SJCRH30 (cell line): ENCODE data around the gene HOXB8. TPM values are rescaled to one million over a fixed set of nuclear protein-coding genes. Genes with fewer than 3 reads are reported as not detected.

Source experiments
- DNase-seq, 2 experiments: peaks; one replicate each; pipeline ENCODE4 v3.0.0-alpha.2; 2015 to 2020
- H3K27ac ChIP-seq: fragments of 250-450 bp; sonication (Bioruptor Pico); 2 replicates; pipeline ENCODE4 v1.5.1; 2020; ENCODE audit warnings: mild to moderate bottlenecking, moderate library complexity
- H3K27me3 ChIP-seq: fragments of 250-450 bp; sonication (Bioruptor Pico); 2 replicates; pipeline ENCODE4 v1.5.1; 2020; ENCODE audit warnings: mild to moderate bottlenecking, moderate library complexity
- H3K36me3 ChIP-seq: fragments of 250-450 bp; sonication (Bioruptor Pico); 2 replicates; pipeline ENCODE4 v1.5.1; 2020; ENCODE audit warnings: mild to moderate bottlenecking, moderate library complexity
- H3K4me1 ChIP-seq: fragments of 250-450 bp; sonication (Bioruptor Pico); 2 replicates; pipeline ENCODE4 v1.5.1; 2020; ENCODE audit warnings: mild to moderate bottlenecking, moderate library complexity
- H3K4me3 ChIP-seq: fragments of 250-450 bp; sonication (Bioruptor Pico); 2 replicates; pipeline ENCODE4 v1.5.1; 2020; ENCODE audit warnings: mild to moderate bottlenecking, moderate library complexity
- H3K9me3 ChIP-seq: fragments of 250-450 bp; sonication (Bioruptor Pico); replicated peaks from 2 replicates; pipeline ENCODE4 v1.5.1; 2020; ENCODE audit warnings: mild to moderate bottlenecking, moderate library complexity
- total RNA-seq: library from RNA; depleted of rRNA; stranded (reverse); fragments of >200 nt; shearing (Covaris generic); gene quantifications from 2 replicates; pipeline ENCODE4 v1.2.3, GENCODE V29; 2014

Gene HOXB8
- total RNA-seq, 1 experiment from 2014 or later, result 0.38 TPM

DNA sequence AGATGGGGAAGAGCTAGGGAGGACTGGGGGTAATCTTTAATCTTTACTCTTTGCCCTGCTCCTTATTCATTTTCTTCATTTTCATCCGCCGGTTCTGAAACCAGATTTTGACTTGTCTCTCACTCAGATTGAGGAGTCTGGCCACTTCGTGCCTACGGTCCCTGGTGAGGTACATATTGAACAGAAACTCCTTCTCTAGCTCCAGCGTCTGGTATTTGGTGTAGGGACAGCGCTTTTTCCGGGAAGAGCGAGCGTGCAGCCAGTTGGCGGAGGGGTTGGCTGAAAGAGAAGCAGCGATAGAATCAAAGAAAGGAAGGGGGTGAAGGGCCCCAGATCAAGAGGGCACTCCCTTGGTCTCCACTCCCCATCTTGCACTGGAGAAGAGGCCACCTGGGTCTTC lies 7.8 kb upstream of the HOXB8 start:
- no peaks in the 10 kb centered on the region; the same call in 1 of the 2 replicates for H3K4me1 ChIP-seq
- peaks cover 20% of the 10 kb centered on the region for H3K27me3 ChIP-seq
- H3K27ac ChIP-seq, result no peak overlapping the region
- H3K4me3 ChIP-seq, result no peak overlapping the region
- DNase-seq, result no peak
- H3K9me3 ChIP-seq, result no peaks in the 10 kb centered on the region
- no peaks in the 10 kb centered on the region for H3K36me3 ChIP-seq

DNA sequence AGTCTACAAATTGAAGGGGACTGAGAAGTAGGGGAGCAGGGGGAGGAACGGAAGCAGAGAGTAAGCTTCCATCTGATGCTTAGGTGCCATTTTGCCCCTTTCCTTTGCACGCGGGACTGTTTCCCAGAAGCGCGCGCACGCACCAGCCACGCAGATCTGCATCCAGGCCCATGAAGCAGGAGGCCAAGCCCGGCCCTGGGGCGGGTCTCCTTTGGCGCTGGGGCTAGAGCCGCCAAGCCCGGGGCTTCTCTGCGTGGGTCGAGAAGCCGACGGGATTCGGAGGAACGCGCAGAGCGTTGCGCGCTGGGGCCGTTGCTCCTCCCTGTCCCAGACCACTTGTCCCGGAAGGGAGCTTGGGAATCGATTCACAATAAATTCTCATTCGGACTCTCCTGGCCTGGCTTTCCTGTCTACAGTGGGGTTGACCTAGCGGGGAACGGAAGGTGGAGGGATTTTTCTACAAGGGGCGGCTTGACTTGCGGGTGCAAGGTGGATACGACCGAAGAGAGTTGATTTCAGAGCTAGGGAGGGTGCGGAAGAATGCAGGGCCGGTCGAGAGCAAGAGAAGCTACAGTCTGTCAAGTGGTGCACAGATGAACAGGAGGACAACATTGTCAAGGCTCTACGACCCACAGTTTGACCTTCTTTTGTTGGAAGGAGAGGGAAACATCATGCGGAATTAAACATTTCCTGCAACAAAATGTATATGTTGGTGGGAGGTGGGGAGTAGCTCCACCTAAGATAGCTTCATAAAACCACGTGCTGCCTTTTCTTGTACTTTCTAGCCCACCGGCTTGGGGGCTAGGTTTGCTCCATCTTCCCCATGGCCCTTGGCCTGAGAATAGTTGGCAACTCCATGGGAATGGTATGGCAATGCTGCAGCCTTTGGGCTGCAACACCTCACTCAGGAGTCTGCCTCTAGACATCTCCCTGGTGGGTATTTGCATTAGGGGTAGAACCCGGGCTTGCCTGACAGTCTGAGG lies 6.6 kb upstream of the HOXB8 start:
- H3K27me3 ChIP-seq, result peaks cover 23% of the 10 kb centered on the region
- no peaks in the 10 kb centered on the region for H3K36me3 ChIP-seq
- DNase-seq, result no peak
- no peaks in the 10 kb centered on the region for H3K4me1 ChIP-seq
- no peaks in the 10 kb centered on the region for H3K9me3 ChIP-seq
- no peak overlapping the region for H3K4me3 ChIP-seq
- H3K27ac ChIP-seq, result no peak overlapping the region

DNA sequence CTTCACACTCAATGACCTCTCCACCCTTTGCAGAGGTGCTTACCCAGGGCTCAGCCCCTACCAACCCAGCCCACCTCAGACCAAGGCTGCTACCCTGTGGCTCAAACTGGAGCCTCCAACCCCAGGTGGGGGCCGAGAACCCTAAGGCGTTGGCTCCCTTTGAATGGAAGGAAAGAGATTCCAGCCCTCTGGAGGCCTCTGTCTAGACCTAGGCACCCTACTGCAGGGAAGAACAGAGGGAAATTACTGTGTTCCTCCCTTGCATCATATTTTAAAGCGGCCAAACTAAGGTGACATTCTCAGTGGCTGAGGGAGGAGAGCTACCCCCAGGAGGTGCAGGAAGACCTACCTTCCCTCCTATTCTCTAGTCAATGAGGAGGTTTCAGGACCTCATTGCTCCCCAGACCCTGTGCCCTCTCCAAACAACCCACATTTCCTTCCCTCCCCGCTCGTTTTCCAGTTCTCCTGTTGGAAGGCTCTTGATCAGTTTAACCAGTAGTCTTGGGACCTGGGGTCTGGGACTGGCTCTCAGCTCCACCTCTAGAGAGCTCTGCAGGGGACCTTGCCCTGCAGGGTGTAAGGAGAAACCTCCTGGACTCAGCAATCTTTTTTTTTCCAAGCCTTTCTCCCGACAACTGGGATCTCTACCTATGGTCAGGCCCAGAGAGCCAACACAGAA lies 5.5 kb upstream of the HOXB8 start:
- no peak overlapping the region for H3K27ac ChIP-seq

DNA sequence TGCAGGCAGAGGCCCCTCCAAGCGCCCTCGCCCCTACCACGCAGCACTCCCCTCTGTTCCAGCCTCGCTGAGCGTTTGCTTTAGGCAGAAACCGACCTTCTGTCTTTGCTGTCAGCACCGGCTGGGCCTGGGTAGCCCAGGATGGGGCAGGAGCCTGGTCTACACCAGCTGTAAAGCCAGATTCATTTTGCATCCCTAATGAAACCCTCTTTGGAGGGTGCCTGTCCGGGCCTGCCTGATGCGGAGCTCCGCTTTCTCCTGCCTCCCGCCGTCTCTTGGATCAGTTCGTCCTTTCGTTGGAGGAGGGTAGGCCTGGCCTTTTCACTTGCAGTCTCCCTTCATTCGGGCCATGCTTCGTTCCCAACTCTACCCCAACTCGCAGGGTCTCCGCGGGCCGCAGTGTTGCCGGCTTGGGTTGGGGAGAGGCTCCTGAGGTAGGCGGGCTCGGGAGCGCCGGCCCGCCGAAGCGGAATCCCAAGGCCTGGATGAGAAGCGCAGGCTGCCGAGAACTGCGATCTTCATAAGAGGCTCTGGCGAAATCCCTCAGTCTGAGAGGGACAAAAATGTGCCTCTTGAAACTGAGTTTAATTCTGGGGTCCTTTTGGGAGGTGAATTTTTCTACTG lies 4.8 kb upstream of the HOXB8 start:
- no peaks in the 10 kb centered on the region for H3K36me3 ChIP-seq
- peaks cover 30% of the 10 kb centered on the region for H3K27me3 ChIP-seq
- no peak overlapping the region for H3K27ac ChIP-seq
- H3K9me3 ChIP-seq, result no peaks in the 10 kb centered on the region
- no peak overlapping the region for H3K4me3 ChIP-seq
- no peaks in the 10 kb centered on the region for H3K4me1 ChIP-seq
- no peak for DNase-seq

More for the DNA sequence above, 5.5 kb upstream of the HOXB8 start:
- no peaks in the 10 kb centered on the region for H3K36me3 ChIP-seq
- H3K27me3 ChIP-seq, result peaks cover 30% of the 10 kb centered on the region
- no peaks in the 10 kb centered on the region for H3K9me3 ChIP-seq
- H3K4me1 ChIP-seq, result no peaks in the 10 kb centered on the region
- no peak for DNase-seq
- no peak overlapping the region for H3K4me3 ChIP-seq

DNA sequence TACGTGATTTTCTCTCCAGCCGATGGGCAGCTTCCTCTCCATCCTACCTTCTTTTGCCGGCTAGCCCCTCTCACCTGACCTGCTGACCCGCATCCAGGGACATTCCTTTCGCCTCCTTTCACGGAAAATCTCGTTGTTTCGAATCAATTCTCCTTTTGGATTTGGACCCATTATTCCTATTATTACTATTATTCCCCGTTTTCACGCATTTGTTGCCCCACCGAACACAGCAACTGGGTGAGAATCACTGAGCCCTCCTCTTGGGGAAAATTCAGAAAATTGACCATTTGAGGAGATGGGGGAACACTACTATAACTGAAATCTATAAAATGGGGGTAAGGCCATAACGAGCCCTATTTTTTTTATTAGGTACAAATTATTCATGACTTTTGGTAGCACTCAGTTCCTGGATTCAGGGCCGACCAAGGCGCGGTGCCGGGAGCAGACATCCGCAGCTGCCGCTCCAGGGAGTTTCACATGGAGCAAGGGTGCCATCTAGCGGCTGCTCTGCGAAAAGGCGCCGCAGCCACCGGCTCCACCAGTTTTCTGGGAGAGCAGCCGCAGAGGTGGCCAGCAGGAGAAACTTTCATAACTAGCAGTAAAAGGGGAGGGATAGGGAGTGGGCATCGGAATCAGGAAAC lies 3.3 kb upstream of the HOXB8 start:
- no peak overlapping the region for H3K27ac ChIP-seq
- no peaks in the 10 kb centered on the region for H3K4me1 ChIP-seq
- H3K4me3 ChIP-seq, result peak overlapping the region; percentile 34
- H3K36me3 ChIP-seq, result no peaks in the 10 kb centered on the region
- no peaks in the 10 kb centered on the region for H3K9me3 ChIP-seq
- peak; percentile 74 to 89 for DNase-seq
- H3K27me3 ChIP-seq, result peaks cover 18% of the 10 kb centered on the region

DNA sequence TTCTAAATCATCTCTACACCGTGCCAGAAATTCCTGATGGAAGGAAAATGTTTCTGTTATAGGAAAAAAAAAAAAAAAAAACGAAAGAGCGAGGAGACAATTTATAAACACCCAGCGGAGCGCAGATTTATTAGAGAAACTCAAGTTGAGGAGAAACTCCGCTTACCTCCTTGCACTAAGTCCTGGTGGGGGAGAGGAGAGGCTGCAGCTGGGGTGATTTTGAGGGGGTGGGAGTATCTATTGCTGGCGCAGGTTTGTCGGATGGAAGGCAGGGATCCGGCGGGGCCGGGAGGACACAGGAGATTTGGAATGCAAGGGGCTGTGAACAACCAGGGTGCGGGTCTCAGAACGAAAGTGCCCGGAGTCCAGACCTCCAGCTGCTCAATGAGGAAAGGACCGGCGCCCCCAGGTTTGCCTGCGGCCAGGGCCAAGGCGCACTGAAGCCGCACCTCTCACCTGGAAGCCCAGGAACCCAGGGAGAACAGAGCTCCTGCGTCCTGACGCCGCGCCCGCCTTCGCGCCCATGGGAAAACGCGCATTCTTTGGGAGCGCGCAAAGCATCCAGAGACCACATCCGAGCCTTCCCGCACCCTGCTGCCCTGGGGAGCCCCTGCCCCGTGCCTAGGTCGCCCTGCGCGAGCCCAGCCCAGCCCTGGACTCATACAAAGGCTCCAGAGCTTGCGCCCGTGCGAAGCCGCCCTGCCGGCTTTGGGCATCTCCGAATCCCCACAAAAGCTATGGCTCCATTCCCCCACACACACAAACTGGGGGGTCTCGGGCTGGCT lies 2.6 kb upstream of the HOXB8 start:
- no peak for DNase-seq
- Histone ChIP-seq H3K27me3 (peaks cover 18% of the 10 kb centered on the region), H3K36me3 (no peaks in the 10 kb centered on the region), H3K4me3 (no peak overlapping the region), H3K27ac (no peak overlapping the region), H3K9me3 (no peaks in the 10 kb centered on the region), H3K4me1 (no peaks in the 10 kb centered on the region)

DNA sequence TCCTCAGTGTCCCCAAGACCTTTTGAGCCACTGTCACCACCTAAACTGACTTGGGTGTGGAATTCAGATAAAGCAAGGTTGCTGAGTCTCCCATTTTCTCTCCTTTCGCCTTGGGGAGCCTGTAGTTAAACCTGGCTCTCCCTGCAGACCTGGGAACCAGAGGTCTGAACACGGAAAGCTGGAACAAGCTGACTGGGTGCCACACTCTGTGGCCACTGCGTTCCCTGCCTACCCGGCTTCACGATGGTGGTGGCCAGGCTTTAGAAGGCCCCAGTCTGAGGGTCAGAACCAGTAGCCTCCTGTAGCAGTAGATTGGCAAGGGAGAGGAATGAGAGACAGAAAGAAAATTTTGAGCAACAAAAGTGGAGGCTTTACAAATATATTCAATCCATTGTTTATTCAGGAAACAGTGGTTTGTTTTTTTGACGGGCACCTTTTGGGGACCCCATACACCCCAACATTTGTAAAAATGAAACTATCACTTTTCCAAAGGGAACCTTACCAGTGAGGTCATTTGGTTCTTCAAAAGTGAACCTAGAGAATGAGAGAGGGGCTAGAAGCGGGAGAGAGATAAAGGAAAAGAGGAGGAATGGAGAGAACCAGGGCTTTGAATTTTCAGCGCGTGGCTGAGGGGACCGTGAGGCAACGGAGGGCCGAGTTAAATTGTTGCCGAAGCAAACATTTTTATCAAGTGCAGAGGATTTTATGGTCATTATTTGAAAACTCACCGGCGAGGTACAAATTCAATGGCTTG lies 1.8 kb upstream of the HOXB8 start:
- no peaks in the 10 kb centered on the region for H3K9me3 ChIP-seq
- peaks cover 18% of the 10 kb centered on the region for H3K27me3 ChIP-seq
- H3K4me1 ChIP-seq, result no peaks in the 10 kb centered on the region
- no peak for DNase-seq
- H3K36me3 ChIP-seq, result no peaks in the 10 kb centered on the region
- H3K27ac ChIP-seq, result no peak overlapping the region
- H3K4me3 ChIP-seq, result no peak overlapping the region

DNA sequence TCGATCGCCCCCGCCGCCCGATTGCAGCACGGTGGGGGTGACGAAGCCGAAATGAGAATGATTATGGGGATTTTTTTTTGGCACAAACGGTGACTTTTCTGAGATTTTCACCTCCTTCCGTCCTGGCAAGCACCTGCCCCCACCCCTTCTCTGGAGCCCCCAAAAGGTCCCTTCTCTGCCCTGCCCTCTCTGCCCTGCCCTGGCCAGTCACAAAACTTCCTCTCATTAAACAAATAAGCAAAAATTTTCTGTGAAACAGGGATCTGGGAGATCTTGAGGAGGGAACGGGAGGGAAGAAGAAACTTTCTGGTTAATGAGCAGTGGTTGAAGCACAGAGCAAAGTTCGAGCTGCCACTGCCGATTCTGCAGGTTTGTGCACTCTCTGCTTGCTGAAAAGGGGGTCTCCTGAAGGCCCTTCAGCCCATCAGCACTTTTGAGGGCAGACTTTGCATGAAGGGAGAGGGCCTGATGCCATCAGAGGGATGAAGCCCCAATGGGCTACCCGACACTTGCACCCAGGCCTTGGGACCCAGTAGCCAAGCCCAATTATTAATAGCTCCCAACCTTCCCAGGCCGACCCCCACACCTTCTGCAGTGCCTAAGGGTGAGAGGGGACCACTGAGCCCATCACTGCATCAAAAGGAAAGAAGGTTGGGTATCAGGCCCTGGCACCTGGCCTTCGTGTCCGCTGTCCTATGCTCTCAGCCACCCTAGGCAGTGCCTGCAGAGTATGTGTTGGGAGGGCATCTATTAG lies 1.0 kb upstream of the HOXB8 start:
- Histone ChIP-seq H3K4me3 (no peak overlapping the region), H3K27ac (no peak overlapping the region), H3K36me3 (no peaks in the 10 kb centered on the region), H3K4me1 (no peaks in the 10 kb centered on the region), H3K9me3 (no peaks in the 10 kb centered on the region), H3K27me3 (peaks cover 18% of the 10 kb centered on the region)
- DNase-seq, result no peak

DNA sequence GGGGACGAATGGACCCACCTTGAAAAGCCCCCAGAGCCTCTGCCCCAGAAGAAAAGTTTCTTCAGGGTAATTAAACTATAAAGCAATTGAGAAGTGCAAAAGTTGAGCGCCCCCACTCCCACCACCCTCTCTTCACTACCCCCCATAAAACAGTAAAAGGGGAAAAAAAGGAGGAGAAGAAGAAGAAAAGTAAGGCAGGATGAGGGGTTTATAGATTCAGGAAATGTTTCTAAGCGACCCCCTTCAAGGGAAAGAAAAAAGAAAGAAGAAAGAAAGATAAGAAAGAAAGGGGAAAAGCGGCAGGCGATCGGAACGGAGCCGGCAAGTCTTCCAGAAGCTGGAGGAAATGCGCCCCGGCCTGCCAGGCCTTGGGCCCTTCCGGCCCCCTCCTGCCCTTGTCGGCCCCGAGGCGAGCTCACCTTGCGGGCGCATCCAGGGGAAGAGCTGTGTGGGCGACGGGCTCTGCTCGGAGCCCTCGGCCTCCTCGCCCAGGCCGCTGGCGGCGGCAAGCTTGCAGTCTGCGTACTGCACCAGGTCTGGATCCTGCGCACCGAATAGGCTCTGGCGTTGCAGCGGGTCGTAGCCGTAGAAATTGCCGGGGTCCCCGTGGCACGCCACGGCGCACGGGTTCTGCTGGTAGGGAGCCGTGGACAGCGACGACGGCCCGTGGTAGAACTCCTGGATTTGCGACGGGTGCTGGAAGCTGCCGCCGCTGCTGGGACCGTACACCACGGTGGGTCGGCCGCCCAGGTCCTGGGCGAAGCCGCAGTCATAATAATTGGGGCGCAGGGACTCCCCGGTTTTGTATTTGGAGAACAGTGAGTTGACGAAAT lies 1.0 kb downstream of the HOXB8 start:
- Histone ChIP-seq H3K4me3 (peak overlapping the region; percentile 84), H3K9me3 (no peaks in the 10 kb centered on the region), H3K4me1 (no peaks in the 10 kb centered on the region; the same call in 1 of the 2 replicates), H3K27me3 (peaks cover 18% of the 10 kb centered on the region), H3K27ac (no peak overlapping the region), H3K36me3 (no peaks in the 10 kb centered on the region)
- no peak for DNase-seq

DNA sequence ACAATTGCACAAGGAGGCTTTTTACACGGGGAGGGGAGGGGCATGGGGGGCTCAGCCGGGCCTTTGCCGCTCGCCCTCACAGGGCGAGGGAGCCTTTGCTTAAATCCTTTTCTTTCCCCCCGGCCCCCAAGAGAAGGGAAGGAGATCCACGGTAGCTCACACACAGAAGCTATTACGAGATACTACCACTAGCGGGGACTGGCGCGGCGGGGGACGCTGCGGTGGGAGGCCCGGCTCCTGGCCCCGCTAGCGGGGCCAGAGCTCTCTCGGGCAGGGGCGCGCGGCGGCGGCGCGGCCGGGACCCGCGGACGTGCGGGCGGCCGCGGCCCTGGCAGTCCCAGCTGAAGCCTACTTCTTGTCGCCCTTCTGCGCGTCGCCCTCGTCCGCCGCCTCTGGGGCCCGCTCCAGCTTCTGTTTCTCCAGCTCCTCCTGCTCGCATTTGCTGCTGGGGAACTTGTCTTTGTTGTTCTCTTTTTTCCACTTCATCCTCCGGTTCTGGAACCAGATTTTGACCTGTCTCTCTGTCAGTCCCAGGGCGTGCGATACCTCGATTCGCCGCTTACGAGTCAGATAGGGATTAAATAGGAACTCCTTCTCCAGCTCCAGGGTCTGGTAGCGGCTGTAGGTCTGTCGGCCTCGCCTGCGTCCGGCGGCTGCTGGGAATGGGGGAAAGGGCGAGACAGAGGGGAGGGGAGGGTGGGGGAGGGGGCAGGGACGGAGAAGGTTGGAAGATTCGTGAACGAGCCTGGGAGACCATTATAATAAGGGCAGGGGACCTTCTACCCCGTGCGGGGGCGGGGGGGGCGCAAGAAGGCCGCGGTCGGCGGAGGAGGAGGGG lies 2.0 kb downstream of the HOXB8 start:
- DNase-seq, result peak; percentile 65 to 77
- Histone ChIP-seq H3K9me3 (no peaks in the 10 kb centered on the region), H3K27me3 (peaks cover 13% of the 10 kb centered on the region), H3K4me1 (no peaks in the 10 kb centered on the region; the same call in 1 of the 2 replicates), H3K36me3 (no peaks in the 10 kb centered on the region), H3K4me3 (peak overlapping the region; percentile 84), H3K27ac (no peak overlapping the region)

DNA sequence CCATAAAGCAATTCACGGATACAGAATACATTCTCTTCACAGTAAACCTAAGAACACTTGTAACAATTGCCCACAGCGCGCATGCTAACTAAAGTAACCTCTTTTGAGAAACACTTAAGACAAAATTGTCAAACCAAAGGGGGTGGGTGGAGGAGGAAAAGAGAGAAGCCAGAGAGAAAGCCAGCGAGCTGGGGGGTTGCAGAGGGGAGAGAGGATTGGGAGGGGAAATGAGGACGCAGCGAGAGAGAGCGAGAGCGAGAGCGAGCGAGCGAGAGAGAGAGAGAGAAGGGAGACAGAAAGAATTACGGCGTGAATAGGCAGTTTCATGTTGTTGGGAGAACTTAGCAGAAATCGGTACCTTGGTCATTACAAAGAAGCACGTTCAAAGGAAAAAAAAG lies 2.6 kb downstream of the HOXB8 start:
- Histone ChIP-seq H3K27me3 (peaks cover 8% of the 10 kb centered on the region; the same call in 1 of the 2 replicates), H3K27ac (no peak overlapping the region), H3K36me3 (no peaks in the 10 kb centered on the region), H3K4me3 (peak overlapping the region; percentile 84), H3K4me1 (no peaks in the 10 kb centered on the region; the same call in 1 of the 2 replicates), H3K9me3 (no peaks in the 10 kb centered on the region)
- peak in 1 of 2 experiments; percentile 50 for DNase-seq
